A549 (cell line): Measurements from ENCODE around the gene ZNF335. TPM values are rescaled to one million over a fixed set of nuclear protein-coding genes. Genes with fewer than 3 reads are reported as not detected.
A peak's percentile ranks its signal among the peaks of the same experiment; 100 is the strongest.

ENCODE experiments used
- ATAC-seq, 2 experiments: fragments of 200-7000 bp in 1 of 2; fragments of >200 bp in 1 of 2; cut with Nextera tagmentation in 1 of 2; cut with Tn5 transposase in 1 of 2; 3 replicates each; pipeline versions ENCODE4 v1.8.0 to v1.9.1; 2018 to 2020; ENCODE audit warnings: mild to moderate bottlenecking in 1 of 2, moderate library complexity in 1 of 2
- CTCF ChIA-PET: fragments of 300-600 bp; sonication (Branson Sonifier 250); formaldehyde crosslinking; extraction: SDS; loops from one replicate; lab custom pipeline; 2021; ENCODE audit warnings: antibody characterized with exemption, inconsistent platforms; lab: Yijun Ruan, JAX
- POLR2A ChIA-PET: fragments of 350-600 bp; formaldehyde crosslinking; extraction: SDS; loops from one replicate; lab custom pipeline; 2021; ENCODE audit warnings: antibody characterized with exemption, inconsistent platforms; lab: Yijun Ruan, JAX
- DNase-seq, 2 experiments: peaks; one replicate each; pipeline versions ENCODE4 v3.0.0 to v3.0.0-alpha.2; 2011 to 2016; ENCODE audit warnings: low read depth in 1 of 2, low spot score in 1 of 2
- FAIRE-seq: peaks from 2 replicates; lab custom pipeline; 2011; peaks lifted over from hg19 to GRCh38; lab: Jason Lieb, UNC
- H3K27ac ChIP-seq, 2 experiments: fragments of >200 bp; sonication (Bioruptor Twin); formaldehyde crosslinking; 3 replicates each; pipeline ENCODE4 v1.5.1; 2016 to 2017
- H3K4me1 ChIP-seq: fragments of >200 bp; sonication (Bioruptor Twin); formaldehyde crosslinking; 3 replicates; pipeline ENCODE4 v1.6.1; 2016
- H3K4me2 ChIP-seq: fragments of >200 bp; sonication (Bioruptor Twin); formaldehyde crosslinking; 3 replicates; pipeline ENCODE4 v1.6.1; 2016
- H3K4me3 ChIP-seq: fragments of >200 bp; sonication (Bioruptor Twin); formaldehyde crosslinking; 3 replicates; pipeline ENCODE4 v1.5.1; 2016
- H3K9me3 ChIP-seq: fragments of >200 bp; sonication (Bioruptor Twin); formaldehyde crosslinking; 3 replicates; pipeline ENCODE4 v1.6.1; 2016
- BHLHE40 ChIP-seq: IDR thresholded peaks from 2 replicates; pipeline ENCODE4 v1.6.1; 2012; ENCODE audit warnings: low read depth, low read length, inconsistent platforms
- CBX2 ChIP-seq: fragments of 200-600 bp; sonication (generic); IDR thresholded peaks from 2 replicates; pipeline ENCODE4 v1.6.1; 2016; ENCODE audit warnings: low read depth, mild to moderate bottlenecking, borderline replicate concordance
- CHD4 ChIP-seq: fragments of 200-600 bp; sonication (generic); IDR thresholded peaks from 2 replicates; pipeline ENCODE4 v1.6.1; 2016; ENCODE audit warnings: antibody characterized with exemption, mild to moderate bottlenecking, borderline replicate concordance
- EHF ChIP-seq: fragments of 250-450 bp; sonication (Bioruptor Pico); IDR thresholded peaks from 2 replicates; pipeline ENCODE4 v1.5.0; 2020; ENCODE audit warnings: mild to moderate bottlenecking
- EP300 ChIP-seq, 2 experiments: fragments of >200 bp; sonication (Bioruptor Twin); formaldehyde crosslinking; IDR thresholded peaks; 2 replicates in 1 of 2; 3 replicates in 1 of 2; pipeline ENCODE4 v1.6.1; 2016 to 2017
- HDAC2 ChIP-seq: fragments of 200-600 bp; sonication (generic); IDR thresholded peaks from 2 replicates; pipeline ENCODE4 v1.6.1; 2016
- HEYL ChIP-seq: fragments of 250-450 bp; sonication (Bioruptor Pico); IDR thresholded peaks from 2 replicates; pipeline ENCODE4 v1.8.0; 2021; ENCODE audit warnings: mild to moderate bottlenecking, moderate library complexity
- HMGXB4 ChIP-seq: fragments of 250-450 bp; sonication (Bioruptor Pico); IDR thresholded peaks from 2 replicates; pipeline ENCODE4 v1.5.0; 2021; ENCODE audit warnings: mild to moderate bottlenecking, moderate library complexity, borderline replicate concordance
- HOXB13 ChIP-seq: fragments of 250-450 bp; sonication (Bioruptor Pico); IDR thresholded peaks from 2 replicates; pipeline ENCODE4 v1.5.0; 2020; ENCODE audit warnings: low read depth, mild to moderate bottlenecking, moderate library complexity
- HOXB5 ChIP-seq: fragments of 250-450 bp; sonication (Bioruptor Pico); IDR thresholded peaks from 2 replicates; pipeline ENCODE4 v1.5.0; 2020; ENCODE audit warnings: mild to moderate bottlenecking, moderate library complexity
- KDM1A ChIP-seq: fragments of 200-600 bp; sonication (generic); IDR thresholded peaks from 2 replicates; pipeline ENCODE4 v1.6.1; 2016; ENCODE audit warnings: low read depth, mild to moderate bottlenecking
- MAX ChIP-seq: IDR thresholded peaks from 2 replicates; pipeline ENCODE4 v1.6.1; 2012
- NPAS2 ChIP-seq: fragments of 250-450 bp; sonication (Bioruptor Pico); IDR thresholded peaks from 2 replicates; pipeline ENCODE4 v1.8.0; 2022; ENCODE audit warnings: mild to moderate bottlenecking, moderate library complexity, borderline replicate concordance
- POLR2AphosphoS2 ChIP-seq: conservative IDR thresholded peaks from 2 replicates; pipeline ENCODE4 v1.6.1; 2012; ENCODE audit warnings: low read length, improper control_type of control experiment, inconsistent platforms
- RAD21 ChIP-seq, 2 experiments: fragments of >200 bp in 1 of 2; sonication (Bioruptor Twin) in 1 of 2; formaldehyde crosslinking in 1 of 2; IDR thresholded peaks in 1 of 2; conservative IDR thresholded peaks in 1 of 2; 2 replicates in 1 of 2; 3 replicates in 1 of 2; pipeline ENCODE4 v1.6.1; 2012 to 2018; ENCODE audit warnings: inconsistent platforms in 1 of 2
- SMC3 ChIP-seq: fragments of >200 bp; sonication (Bioruptor Twin); formaldehyde crosslinking; IDR thresholded peaks from 3 replicates; pipeline ENCODE4 v1.6.1; 2018; ENCODE audit warnings: inconsistent platforms
- TFCP2L1 ChIP-seq: fragments of 250-450 bp; sonication (Bioruptor Pico); IDR thresholded peaks from 2 replicates; pipeline ENCODE4 v1.5.0; 2021; ENCODE audit warnings: mild to moderate bottlenecking
- TP53 ChIP-seq: fragments of 250-450 bp; sonication (Bioruptor Pico); IDR thresholded peaks from 2 replicates; pipeline ENCODE4 v1.5.0; 2021; ENCODE audit warnings: mild to moderate bottlenecking, moderate library complexity
- ZC3H11A ChIP-seq: fragments of 450-650 bp; IDR thresholded peaks from 2 replicates; pipeline ENCODE4 v1.6.1; 2014; ENCODE audit warnings: antibody characterized with exemption, mild to moderate bottlenecking
- ZNF302 ChIP-seq: fragments of 250-450 bp; sonication (Bioruptor Pico); IDR thresholded peaks from 2 replicates; pipeline ENCODE4 v1.9.0; 2021; ENCODE audit warnings: inconsistent platforms, mild to moderate bottlenecking, moderate library complexity
- WGBS: methylation state at CpG from one replicate; pipeline ENCODE4 v1.1.6; 2017; ENCODE audit errors: missing lambda C conversion rate; 5-methylcytosine and 5-hydroxymethylcytosine counted together
- polyA plus RNA-seq, 4 experiments: library from polyadenylated mRNA; depleted of rRNA in 3 of 4; stranded (reverse); fragments of >200 nt; fragmentation: RNase III in 1 of 4; extraction: RNeasy Plus Mini Kit Qiagen cat#74134 plus additional on column Dnase treatment in 1 of 4; gene quantifications; 2 replicates in 3 of 4; 3 replicates in 1 of 4; pipeline ENCODE4 v1.2.3, GENCODE V29; 2011 to 2017
- TF ChIP-seq, protein P1 (sequence below): fragments of >200 bp; sonication (Bioruptor Twin); formaldehyde crosslinking; IDR thresholded peaks from 3 replicates; pipeline ENCODE4 v1.5.1; 2016

The ZNF335 gene
- polyA plus RNA-seq, 2 of the 4 experiments (the other 2 are of a cell fraction) = 7.3 to 9.3 TPM

DNA sequence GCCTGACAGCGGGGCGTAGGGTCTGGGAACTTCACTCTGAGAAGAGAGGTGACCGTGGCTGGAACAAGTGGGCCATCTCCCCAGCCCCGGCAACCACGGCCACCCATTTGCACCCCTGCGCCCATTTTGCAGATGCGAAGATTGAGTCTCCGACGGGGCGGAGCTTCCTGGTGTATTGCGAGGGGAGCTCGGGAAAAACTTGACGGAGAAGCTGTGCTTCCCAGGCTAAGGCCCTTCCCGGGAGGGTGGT lies 653 bp downstream of the ZNF335 start:
- TF ChIP-seq TP53 (CRISPR knock-in tag) (0 out of 2 replicates have a peak, but pooled peaks have one; percentile 31), KDM1A (peak; percentile 100), CBX2 (no peak), HMGXB4 (CRISPR knock-in tag) (no peak), HEYL (CRISPR knock-in tag) (no peak), HDAC2 (peak; percentile 99), EP300 (IDR thresholded peaks at IDR 0.05) (no peak), EHF (0 out of 2 replicates have a peak, but pooled peaks have one; percentile 48), HOXB13 (CRISPR knock-in tag) (no peak), MAX (peak; percentile 14), NPAS2 (CRISPR knock-in tag) (peak; percentile 54; the same call in 1 of the 2 replicates), TFCP2L1 (CRISPR knock-in tag) (0 out of 2 replicates have a peak, but pooled peaks have one; percentile 12), CHD4 (peak; percentile 98)
- TF ChIP-seq, all 56 proteins: peak for 8
- H3K4me3 ChIP-seq = peak overlapping the region; percentile 95
- no peak for FAIRE-seq
- H3K4me2 ChIP-seq = peak overlapping the region; percentile 94
- CTCF ChIA-PET = interaction anchor here (0.9 to 16.6 kb wide), 9 partner anchors 10 to 83 kb away, joined by 3 to 358 read pairs (median 22); partner anchors contain the start of gene SPATA25
- peaks cover 21% of the 10 kb centered on the region for H3K4me1 ChIP-seq
- H3K27ac ChIP-seq = peak overlapping the region; percentile 98 to 99
- POLR2A ChIA-PET = interaction anchor here (1.1 to 4.8 kb wide), 3 partner anchors 12 to 146 kb away, joined by 5 to 29 read pairs (median 8); partner anchors contain the start of gene PCIF1
- WGBS = 3% methylated on average over 12 of the region's 14 CpGs
- no peaks in the 10 kb centered on the region for H3K9me3 ChIP-seq
- no peak for DNase-seq
- ATAC-seq = no peak

GRCh38 chr20:45970646-45971424 lies 1.2 kb downstream of the ZNF335 start:
- 32% methylated on average over 7 of the region's 34 CpGs for WGBS
- H3K9me3 ChIP-seq = no peaks in the 10 kb centered on the region
- ChIA-PET CTCF (interaction anchor here (0.6 to 16.6 kb wide), 36 partner anchors 10 to 1112 kb away, joined by 3 to 358 read pairs (median 5); partner anchors contain the start of genes MMP9, PCIF1, SNX21 and SPATA25), POLR2A (interaction anchor here (0.6 to 4.8 kb wide), 4 partner anchors 12 to 145 kb away, joined by 3 to 29 read pairs (median 6); partner anchors contain the start of gene PCIF1)
- peak overlapping the region; percentile 94 for H3K4me2 ChIP-seq
- FAIRE-seq (no peak), ATAC-seq (peak; percentile 2 to 7; a peak in 3 of 6 replicates), DNase-seq (no peak)
- TF ChIP-seq POLR2AphosphoS2 = no peak
- TF ChIP-seq HOXB5 = no peak
- peak overlapping the region; percentile 98 to 99 for H3K27ac ChIP-seq
- H3K4me1 ChIP-seq = peaks cover 21% of the 10 kb centered on the region
- H3K4me3 ChIP-seq = peak overlapping the region; percentile 95

DNA sequence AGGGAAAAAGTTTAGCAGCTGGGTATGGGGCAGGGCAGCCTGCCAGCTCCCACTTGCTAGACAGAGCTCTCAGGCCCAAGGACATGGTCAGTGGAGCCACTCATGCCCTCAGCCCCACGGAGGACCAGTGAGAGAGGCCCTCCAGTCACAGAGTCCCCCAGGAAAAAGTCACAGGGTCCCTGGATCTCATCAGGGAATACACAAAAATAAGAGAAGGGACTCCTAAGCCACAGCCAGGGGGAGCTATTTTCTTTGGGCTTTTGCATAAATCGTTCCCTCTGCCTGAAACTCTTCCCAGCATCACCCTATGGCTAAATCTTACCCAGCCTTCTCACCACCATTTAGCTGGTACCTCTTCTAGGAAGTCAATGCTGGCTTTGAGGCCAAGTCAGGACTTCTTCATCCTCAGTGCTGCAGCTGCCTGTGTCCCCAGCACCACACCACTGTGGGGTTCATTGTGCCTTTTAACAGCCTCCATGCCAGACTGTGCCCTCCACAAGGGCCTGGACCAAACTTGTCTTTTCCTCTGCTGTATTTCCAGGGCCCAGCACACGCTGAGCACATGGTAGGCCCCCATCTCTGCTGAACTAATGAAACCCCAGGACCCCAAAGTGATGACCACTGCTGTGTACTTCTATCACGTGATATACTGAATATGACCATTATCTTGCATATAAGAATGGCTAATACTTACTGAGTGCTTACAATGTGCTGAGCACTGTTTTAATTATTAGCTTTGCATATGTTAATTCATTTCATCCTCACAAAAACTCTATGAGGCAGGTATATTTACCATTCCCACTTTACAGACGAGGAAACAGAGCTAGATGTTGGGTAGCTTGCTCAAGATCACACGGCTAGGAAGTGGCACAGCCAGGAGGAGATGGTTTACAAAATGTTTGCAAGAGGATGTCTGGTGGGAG lies 2.0 kb downstream of the ZNF335 start:
- ChIA-PET CTCF (interaction anchor here (0.5 to 16.6 kb wide), 48 partner anchors 11 to 1112 kb away, joined by 3 to 358 read pairs (median 4); partner anchors contain the start of genes MMP9, PCIF1, SNX21 and ZSWIM1), POLR2A (interaction anchor here (0.6 to 4.8 kb wide), 3 partner anchors 17 to 89 kb away, joined by 3 to 29 read pairs (median 3); partner anchors contain the start of gene PCIF1)
- DNase-seq (peak; percentile 76), FAIRE-seq (no peak), ATAC-seq (peak; percentile 26 to 39; a peak in 3 of 6 replicates)
- H3K4me2 ChIP-seq = peak overlapping the region; percentile 94
- H3K4me1 ChIP-seq = peaks cover 21% of the 10 kb centered on the region
- H3K4me3 ChIP-seq = peak overlapping the region; percentile 95
- peak overlapping the region in 1 of 2 experiments; percentile 98; a peak in 3 of 6 replicates for H3K27ac ChIP-seq
- WGBS = 48% methylated on average over 6 of the region's 6 CpGs
- no peaks in the 10 kb centered on the region for H3K9me3 ChIP-seq
- TF ChIP-seq, protein P1, sequence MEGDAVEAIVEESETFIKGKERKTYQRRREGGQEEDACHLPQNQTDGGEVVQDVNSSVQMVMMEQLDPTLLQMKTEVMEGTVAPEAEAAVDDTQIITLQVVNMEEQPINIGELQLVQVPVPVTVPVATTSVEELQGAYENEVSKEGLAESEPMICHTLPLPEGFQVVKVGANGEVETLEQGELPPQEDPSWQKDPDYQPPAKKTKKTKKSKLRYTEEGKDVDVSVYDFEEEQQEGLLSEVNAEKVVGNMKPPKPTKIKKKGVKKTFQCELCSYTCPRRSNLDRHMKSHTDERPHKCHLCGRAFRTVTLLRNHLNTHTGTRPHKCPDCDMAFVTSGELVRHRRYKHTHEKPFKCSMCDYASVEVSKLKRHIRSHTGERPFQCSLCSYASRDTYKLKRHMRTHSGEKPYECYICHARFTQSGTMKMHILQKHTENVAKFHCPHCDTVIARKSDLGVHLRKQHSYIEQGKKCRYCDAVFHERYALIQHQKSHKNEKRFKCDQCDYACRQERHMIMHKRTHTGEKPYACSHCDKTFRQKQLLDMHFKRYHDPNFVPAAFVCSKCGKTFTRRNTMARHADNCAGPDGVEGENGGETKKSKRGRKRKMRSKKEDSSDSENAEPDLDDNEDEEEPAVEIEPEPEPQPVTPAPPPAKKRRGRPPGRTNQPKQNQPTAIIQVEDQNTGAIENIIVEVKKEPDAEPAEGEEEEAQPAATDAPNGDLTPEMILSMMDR = peak; percentile 70
- TF ChIP-seq ZC3H11A = no peak
- TF ChIP-seq ZNF302 (CRISPR knock-in tag) = no peak
- TF ChIP-seq HOXB13 (CRISPR knock-in tag) = no peak
- no peak for TF ChIP-seq BHLHE40
- TF ChIP-seq RAD21 (conservative IDR thresholded peaks at IDR 0.05 in 1 of 2, IDR thresholded peaks at IDR 0.05 in 1 of 2) = peak; percentile 24 to 51; a peak in 3 of 5 replicates
- 0 out of 3 replicates have a peak, but pooled peaks have one; percentile 31 for TF ChIP-seq SMC3
